ENCODE measurements around the gene CENPT. TPM values are rescaled to one million over a fixed set of nuclear protein-coding genes. Genes with fewer than 3 reads are reported as not detected.

The CENPT gene
- total and polyA plus RNA-seq, 2 donors (not counting 1 experiment from before 2014, with no cell fraction given), result 75.0 to 169 TPM

GRCh38 chr16:67883146-67883871 lies 35.8 kb upstream of the CENPT start:
- 87% methylated on average over 4 of the region's 6 CpGs for WGBS (ENCODE audit: insufficient coverage)
- Mint-ChIP-seq H3K4me3 (no peak overlapping the region), H3K27me3 (no peaks in the 10 kb centered on the region), H3K27ac (no peak overlapping the region), H3K4me1 (no peaks in the 10 kb centered on the region), H3K9me3 (ENCODE audit: insufficient read depth) (no peaks in the 10 kb centered on the region)
- H3K27me3 ChIP-seq (replicated peaks in 1 of 4; ENCODE audit: control extremely low read depth in 1 of 4, control insufficient read depth in 3 of 4, insufficient read depth in 4 of 4, low read length in 3 of 4), result no peaks in the 10 kb centered on the region
- H3K27ac ChIP-seq (ENCODE audit: low read length in 2 of 2), result no peak overlapping the region
- TF ChIP-seq CTCF (IDR thresholded peaks at IDR 0.05), result no peak
- no peak for TF ChIP-seq EZH2 (IDR thresholded peaks at IDR 0.05; ENCODE audit: borderline replicate concordance, insufficient read depth, low read depth, low read length, poor library complexity, severe bottlenecking)
- H4K20me1 ChIP-seq (ENCODE audit: control insufficient read depth, insufficient read depth, low read length, poor library complexity, severe bottlenecking), result no peaks in the 10 kb centered on the region
- H3K9me3 ChIP-seq (ENCODE audit: control extremely low read depth in 1 of 3, control insufficient read depth in 2 of 3, insufficient read depth in 1 of 3, low read length in 2 of 3), result no peaks in the 10 kb centered on the region
- no peak overlapping the region for H3K4me3 ChIP-seq (ENCODE audit: control extremely low read depth in 1 of 5, extremely low read depth in 1 of 5, insufficient read depth in 1 of 5, low read depth in 2 of 5, low read length in 4 of 5)
- DNase-seq, result no peak
- peaks cover 0 to 74% of the 10 kb centered on the region in 2 experiments for H3K36me3 ChIP-seq (replicated peaks in 1 of 2; ENCODE audit: control extremely low read depth in 1 of 2, control insufficient read depth in 1 of 2, extremely low read depth in 1 of 2, insufficient read depth in 2 of 2, low read length in 1 of 2)
- ChIA-PET POLR2A (interaction anchor here (1.6 kb wide), 1 partner anchor 157 kb away, joined by 12 read pairs; no protein-coding TSS in a partner anchor), CTCF (interaction anchor here (0.7 to 9.3 kb wide), 62 partner anchors 9 to 350 kb away, joined by 3 to 151 read pairs (median 5); partner anchors contain the start of genes DDX28, DPEP2, DUS2 and GFOD2)
- ATAC-seq (ENCODE audit: low read depth), result no peak
- intact Hi-C loops (cut with micrococcal nuclease), result loop anchor here (1.0 kb wide), 4 partner anchors 45 to 346 kb away; no protein-coding TSS in a partner anchor
- no peak overlapping the region for H2AFZ ChIP-seq (ENCODE audit: insufficient read depth, low read depth, low read length, poor library complexity, severe bottlenecking)
- H3K4me2 ChIP-seq (replicated peaks; ENCODE audit: low read depth, low read length, poor library complexity, severe bottlenecking), result no peak overlapping the region
- H3K9ac ChIP-seq (ENCODE audit: low read length), result no peak overlapping the region
- peaks cover 6% of the 10 kb centered on the region for H3K79me2 ChIP-seq (ENCODE audit: control insufficient read depth, insufficient read depth, low read length)
- H3K4me1 ChIP-seq (ENCODE audit: control insufficient read depth in 2 of 2, insufficient read depth in 2 of 2, low read length in 2 of 2), result no peaks in the 10 kb centered on the region
